ENCODE results near the gene PTPRD. TPM values are rescaled to one million over a fixed set of nuclear protein-coding genes. Genes with fewer than 3 reads are reported as not detected.

PTPRD gene
- total and polyA plus RNA-seq, 2 donors (not counting 1 experiment from before 2014, with no cell fraction given), result not detected

GRCh38 chr9:8778356-8778755 lies 1834.4 kb downstream of the PTPRD start:
- DNase-seq, result no peak
- Mint-ChIP-seq H3K4me3 (no peak overlapping the region), H3K9me3 (ENCODE audit: insufficient read depth) (no peaks in the 10 kb centered on the region), H3K27me3 (no peaks in the 10 kb centered on the region), H3K4me1 (no peaks in the 10 kb centered on the region), H3K27ac (no peak overlapping the region)
- Histone ChIP-seq H3K9ac (ENCODE audit: low read length) (no peak overlapping the region), H3K4me1 (ENCODE audit: control insufficient read depth in 2 of 2, insufficient read depth in 2 of 2, low read length in 2 of 2) (no peaks in the 10 kb centered on the region), H2AFZ (ENCODE audit: insufficient read depth, low read depth, low read length, poor library complexity, severe bottlenecking) (no peak overlapping the region), H3K36me3 (replicated peaks in 1 of 2; ENCODE audit: control extremely low read depth in 1 of 2, control insufficient read depth in 1 of 2, extremely low read depth in 1 of 2, insufficient read depth in 2 of 2, low read length in 1 of 2) (no peaks in the 10 kb centered on the region), H3K27ac (ENCODE audit: low read length in 2 of 2) (no peak overlapping the region), H3K4me3 (ENCODE audit: control extremely low read depth in 1 of 5, extremely low read depth in 1 of 5, insufficient read depth in 1 of 5, low read depth in 2 of 5, low read length in 4 of 5) (no peak overlapping the region), H3K9me3 (ENCODE audit: control extremely low read depth in 1 of 3, control insufficient read depth in 2 of 3, insufficient read depth in 1 of 3, low read length in 2 of 3) (no peaks in the 10 kb centered on the region), H3K79me2 (ENCODE audit: control insufficient read depth, insufficient read depth, low read length) (no peaks in the 10 kb centered on the region), H3K4me2 (replicated peaks; ENCODE audit: low read depth, low read length, poor library complexity, severe bottlenecking) (no peak overlapping the region), H4K20me1 (ENCODE audit: control insufficient read depth, insufficient read depth, low read length, poor library complexity, severe bottlenecking) (no peaks in the 10 kb centered on the region), H3K27me3 (replicated peaks in 1 of 4; ENCODE audit: control extremely low read depth in 1 of 4, control insufficient read depth in 3 of 4, insufficient read depth in 4 of 4, low read length in 3 of 4) (no peaks in the 10 kb centered on the region)
- TF ChIP-seq, protein P1, sequence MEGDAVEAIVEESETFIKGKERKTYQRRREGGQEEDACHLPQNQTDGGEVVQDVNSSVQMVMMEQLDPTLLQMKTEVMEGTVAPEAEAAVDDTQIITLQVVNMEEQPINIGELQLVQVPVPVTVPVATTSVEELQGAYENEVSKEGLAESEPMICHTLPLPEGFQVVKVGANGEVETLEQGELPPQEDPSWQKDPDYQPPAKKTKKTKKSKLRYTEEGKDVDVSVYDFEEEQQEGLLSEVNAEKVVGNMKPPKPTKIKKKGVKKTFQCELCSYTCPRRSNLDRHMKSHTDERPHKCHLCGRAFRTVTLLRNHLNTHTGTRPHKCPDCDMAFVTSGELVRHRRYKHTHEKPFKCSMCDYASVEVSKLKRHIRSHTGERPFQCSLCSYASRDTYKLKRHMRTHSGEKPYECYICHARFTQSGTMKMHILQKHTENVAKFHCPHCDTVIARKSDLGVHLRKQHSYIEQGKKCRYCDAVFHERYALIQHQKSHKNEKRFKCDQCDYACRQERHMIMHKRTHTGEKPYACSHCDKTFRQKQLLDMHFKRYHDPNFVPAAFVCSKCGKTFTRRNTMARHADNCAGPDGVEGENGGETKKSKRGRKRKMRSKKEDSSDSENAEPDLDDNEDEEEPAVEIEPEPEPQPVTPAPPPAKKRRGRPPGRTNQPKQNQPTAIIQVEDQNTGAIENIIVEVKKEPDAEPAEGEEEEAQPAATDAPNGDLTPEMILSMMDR (IDR thresholded peaks at IDR 0.05), result no peak
- TF ChIP-seq EZH2 (IDR thresholded peaks at IDR 0.05; ENCODE audit: borderline replicate concordance, insufficient read depth, low read depth, low read length, poor library complexity, severe bottlenecking), result no peak
- ChIA-PET CTCF (no interaction called here), POLR2A (no interaction called here)
- WGBS (ENCODE audit: insufficient coverage), result 93% methylated on average over 5 of the region's 6 CpGs
- intact Hi-C loops (cut with micrococcal nuclease), result no loop called here
- ATAC-seq (ENCODE audit: low read depth), result no peak

DNA sequence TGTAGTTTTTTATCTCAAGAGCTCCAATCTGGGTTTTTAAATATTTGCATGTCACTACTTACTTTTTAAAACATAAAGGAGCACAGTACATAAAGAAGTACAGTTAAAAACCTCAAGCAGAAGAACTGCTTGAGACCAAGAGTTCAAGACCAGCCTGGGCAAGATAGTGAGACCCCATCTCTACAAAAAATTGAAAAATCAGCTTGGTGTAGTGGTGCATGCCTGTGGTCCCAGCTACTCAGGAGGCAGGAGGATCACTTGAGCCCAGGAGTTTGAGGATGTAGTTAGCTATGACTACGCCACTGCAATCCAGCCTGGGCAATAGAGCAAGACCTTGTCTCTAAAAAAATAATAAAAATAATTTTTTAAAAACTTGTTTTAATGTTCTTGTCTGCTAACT lies 1840.5 kb downstream of the PTPRD start:
- no peak for DNase-seq
- Histone ChIP-seq H3K27me3 (replicated peaks in 1 of 4; ENCODE audit: control extremely low read depth in 1 of 4, control insufficient read depth in 3 of 4, insufficient read depth in 4 of 4, low read length in 3 of 4) (no peaks in the 10 kb centered on the region), H2AFZ (ENCODE audit: insufficient read depth, low read depth, low read length, poor library complexity, severe bottlenecking) (no peak overlapping the region), H3K4me2 (replicated peaks; ENCODE audit: low read depth, low read length, poor library complexity, severe bottlenecking) (no peak overlapping the region), H3K9me3 (ENCODE audit: control extremely low read depth in 1 of 3, control insufficient read depth in 2 of 3, insufficient read depth in 1 of 3, low read length in 2 of 3) (no peaks in the 10 kb centered on the region), H3K27ac (ENCODE audit: low read length in 2 of 2) (no peak overlapping the region), H3K36me3 (replicated peaks in 1 of 2; ENCODE audit: control extremely low read depth in 1 of 2, control insufficient read depth in 1 of 2, extremely low read depth in 1 of 2, insufficient read depth in 2 of 2, low read length in 1 of 2) (no peaks in the 10 kb centered on the region), H4K20me1 (ENCODE audit: control insufficient read depth, insufficient read depth, low read length, poor library complexity, severe bottlenecking) (no peaks in the 10 kb centered on the region), H3K79me2 (ENCODE audit: control insufficient read depth, insufficient read depth, low read length) (no peaks in the 10 kb centered on the region), H3K4me3 (ENCODE audit: control extremely low read depth in 1 of 5, extremely low read depth in 1 of 5, insufficient read depth in 1 of 5, low read depth in 2 of 5, low read length in 4 of 5) (no peak overlapping the region), H3K9ac (ENCODE audit: low read length) (no peak overlapping the region), H3K4me1 (ENCODE audit: control insufficient read depth in 2 of 2, insufficient read depth in 2 of 2, low read length in 2 of 2) (no peaks in the 10 kb centered on the region)
- H3K27ac Mint-ChIP-seq, result no peak overlapping the region
- H3K4me1 Mint-ChIP-seq, result no peaks in the 10 kb centered on the region
- WGBS (ENCODE audit: insufficient coverage), result no CpG with 5 or more reads among the region's 1 CpG
- intact Hi-C loops (cut with micrococcal nuclease), result no loop called here
- ChIA-PET CTCF (no interaction called here), POLR2A (no interaction called here)
- no peaks in the 10 kb centered on the region for H3K27me3 Mint-ChIP-seq
- H3K4me3 Mint-ChIP-seq, result no peak overlapping the region
- H3K9me3 Mint-ChIP-seq (ENCODE audit: insufficient read depth), result no peaks in the 10 kb centered on the region
- ATAC-seq (ENCODE audit: low read depth), result no peak
- TF ChIP-seq, protein P1 (IDR thresholded peaks at IDR 0.05), result no peak
- TF ChIP-seq EZH2 (IDR thresholded peaks at IDR 0.05; ENCODE audit: borderline replicate concordance, insufficient read depth, low read depth, low read length, poor library complexity, severe bottlenecking), result no peak

Measured in B cell (primary cell).